HT1080 (cell line): ENCODE measurements around the gene LSM4. TPM values are rescaled to one million over a fixed set of nuclear protein-coding genes. Genes with fewer than 3 reads are reported as not detected.

ENCODE experiments used
- DNase-seq: peaks from one replicate; pipeline ENCODE4 v3.0.0-alpha.2; 2015; ENCODE audit warnings: low read depth
- total RNA-seq: library from RNA; depleted of rRNA; stranded (reverse); fragments of >200 nt; shearing (Covaris generic); gene quantifications from 2 replicates; pipeline ENCODE4 v1.2.3, GENCODE V29; 2014

Gene LSM4
- total RNA-seq, 1 experiment from 2014 or later, result 456 TPM

GRCh38 chr19:18292810-18293641 is 29.9 kb downstream of the LSM4 start:
- no peak for DNase-seq

GRCh38 chr19:18292462-18292809 is 30.4 kb downstream of the LSM4 start:
- DNase-seq, result no peak

- no peak for DNase-seq
Observed at GRCh38 chr19:18291590-18292461, 31.1 kb downstream of the LSM4 start.

GRCh38 chr19:18291019-18291524 is 31.8 kb downstream of the LSM4 start:
- no peak for DNase-seq

GRCh38 chr19:18290302-18291018 is 32.4 kb downstream of the LSM4 start:
- no peak for DNase-seq

- no peak for DNase-seq
Observed at GRCh38 chr19:18289471-18290301, 33.2 kb downstream of the LSM4 start.

GRCh38 chr19:18287836-18288772 is 34.8 kb downstream of the LSM4 start:
- no peak for DNase-seq

GRCh38 chr19:18286973-18287635 is 35.8 kb downstream of the LSM4 start:
- DNase-seq, result no peak

GRCh38 chr19:18284712-18285360 is 38.0 kb downstream of the LSM4 start:
- DNase-seq, result no peak

- DNase-seq, result no peak
Observed at GRCh38 chr19:18283338-18283737, 39.5 kb downstream of the LSM4 start.

- no peak for DNase-seq
Observed at GRCh38 chr19:18282788-18283141, 40.1 kb downstream of the LSM4 start.

GRCh38 chr19:18282021-18282787 is 40.7 kb downstream of the LSM4 start:
- DNase-seq, result peak; percentile 52

GRCh38 chr19:18281082-18282020 is 41.5 kb downstream of the LSM4 start, which contains the start of gene JUND:
TSS of gene JUND (minus strand) at chr19:18281622. CDS start at chr19:18281484, 138 bp downstream.
- peak; percentile 95 for DNase-seq

GRCh38 chr19:18280247-18281081 is 42.4 kb downstream of the LSM4 start:
- peak; percentile 69 for DNase-seq

- peak; percentile 90 for DNase-seq
Observed at GRCh38 chr19:18279516-18280246, 43.2 kb downstream of the LSM4 start.
